Omental fat pad (tissue), 4 donors: ENCODE data around the gene EI24. TPM values are rescaled to one million over a fixed set of nuclear protein-coding genes. Genes with fewer than 3 reads are reported as not detected.

ENCODE experiments used
- ATAC-seq: fragments of 150-250 bp; one replicate; pipeline ENCODE4 v1.9.1; 2016; ENCODE audit warnings: mild to moderate bottlenecking, moderate library complexity; ENCODE audit not compliant: low FRiP score
- DNase-seq: peaks from one replicate; pipeline ENCODE4 v3.0.0-alpha.2; 2019; ENCODE audit warnings: low spot score
- CTCF ChIP-seq, 3 donors: fragments of 450-650 bp; IDR thresholded peaks; one replicate each; pipeline ENCODE4 v1.5.1; 2016 to 2017; ENCODE audit warnings: antibody characterized with exemption in 3 of 3, mild to moderate bottlenecking in 3 of 3, moderate library complexity in 2 of 3
- total RNA-seq, 4 donors: library from RNA; depleted of rRNA; stranded (reverse); fragments of >200 nt; gene quantifications; one replicate each; pipeline ENCODE4 v1.1.0, GENCODE V29; 2016

EI24 gene
- total RNA-seq, 4 donors from 2014 or later, result 68.6 to 116 (median 85.5) TPM

GRCh38 chr11:125550780-125551179 lies 18.5 kb upstream of the EI24 start:
- ATAC-seq (no peak), DNase-seq (no peak)
- TF ChIP-seq CTCF (IDR thresholded peaks at IDR 0.05), result no peak

- no peak for DNase-seq
- no peak for ATAC-seq
- no peak for TF ChIP-seq CTCF (IDR thresholded peaks at IDR 0.05)
Measured at GRCh38 chr11:125551835-125552342, 17.4 kb upstream of the EI24 start.

GRCh38 chr11:125552927-125553326 lies 16.4 kb upstream of the EI24 start:
- TF ChIP-seq CTCF (IDR thresholded peaks at IDR 0.05), result no peak
- ATAC-seq (no peak), DNase-seq (no peak)

- no peak for TF ChIP-seq CTCF (IDR thresholded peaks at IDR 0.05)
- ATAC-seq (no peak), DNase-seq (no peak)
Measured at GRCh38 chr11:125553357-125553756, 15.9 kb upstream of the EI24 start.

- no peak for ATAC-seq
- no peak for DNase-seq
Measured at GRCh38 chr11:125554038-125554437, 15.2 kb upstream of the EI24 start.

GRCh38 chr11:125559888-125560287 lies 9.4 kb upstream of the EI24 start:
- DNase-seq, result no peak
- no peak for TF ChIP-seq CTCF (IDR thresholded peaks at IDR 0.05)
- ATAC-seq, result no peak

More at GRCh38 chr11:125554038-125554437, 15.2 kb upstream of the EI24 start:
- no peak for TF ChIP-seq CTCF (IDR thresholded peaks at IDR 0.05)

GRCh38 chr11:125561924-125562323 lies 7.4 kb upstream of the EI24 start:
- no peak for TF ChIP-seq CTCF (IDR thresholded peaks at IDR 0.05)
- ATAC-seq, result no peak

More at GRCh38 chr11:125561924-125562323, 7.4 kb upstream of the EI24 start:
- no peak for DNase-seq
